Liver (tissue), 9 donors: ENCODE results near the gene C1R. TPM values are rescaled to one million over a fixed set of nuclear protein-coding genes. Genes with fewer than 3 reads are reported as not detected.

ENCODE experiments used
- DNase-seq: peaks from one replicate; pipeline ENCODE4 v3.0.0-alpha.2; 2017; ENCODE audit warnings: low spot score
- H3K27ac ChIP-seq, 2 donors: one replicate each; pipeline ENCODE4 v1.7.0; 2013; ENCODE audit warnings: inconsistent platforms in 2 of 2, low read length in 2 of 2, control low read depth in 1 of 2, low read depth in 1 of 2, mild to moderate bottlenecking in 1 of 2
- H3K27me3 ChIP-seq, 4 donors: one replicate each; pipeline versions ENCODE4 v1.6.1 to v1.7.0; 2013; ENCODE audit warnings: low read length in 3 of 4, inconsistent platforms in 1 of 4, mild to moderate bottlenecking in 1 of 4, moderate library complexity in 1 of 4; ENCODE audit not compliant: control insufficient read depth in 4 of 4, insufficient read depth in 4 of 4
- H3K36me3 ChIP-seq, 4 donors: one replicate each; pipeline versions ENCODE4 v1.6.1 to v1.7.0; 2013; ENCODE audit warnings: low read length in 3 of 4, mild to moderate bottlenecking in 3 of 4, low read depth in 1 of 4, moderate library complexity in 1 of 4; ENCODE audit not compliant: control insufficient read depth in 4 of 4, insufficient read depth in 3 of 4
- H3K4me1 ChIP-seq, 4 donors: one replicate each; pipeline versions ENCODE4 v1.6.1 to v1.7.0; 2013; ENCODE audit warnings: low read length in 3 of 4, mild to moderate bottlenecking in 3 of 4, moderate library complexity in 1 of 4; ENCODE audit not compliant: control insufficient read depth in 4 of 4, insufficient read depth in 4 of 4
- H3K4me3 ChIP-seq, 3 donors: one replicate each; pipeline versions ENCODE4 v1.6.1 to v1.7.0; 2013; ENCODE audit warnings: low read length in 3 of 3, control low read depth in 1 of 3, low read depth in 1 of 3, mild to moderate bottlenecking in 1 of 3
- H3K9ac ChIP-seq, 2 donors: one replicate each; pipeline ENCODE4 v1.7.0; 2013; ENCODE audit warnings: low read length in 2 of 2, mild to moderate bottlenecking in 2 of 2, moderate library complexity in 2 of 2, control low read depth in 1 of 2, low read depth in 1 of 2
- H3K9me3 ChIP-seq, 4 donors: one replicate each; pipeline versions ENCODE4 v1.6.1 to v1.7.0; 2013; ENCODE audit warnings: low read length in 3 of 4; ENCODE audit not compliant: control insufficient read depth in 4 of 4
- ATF3 ChIP-seq: IDR thresholded peaks from 2 replicates; pipeline ENCODE4 v1.6.1; 2016; ENCODE audit warnings: antibody characterized with exemption
- CTCF ChIP-seq: fragments of 150-350 bp; IDR thresholded peaks from 2 replicates; pipeline ENCODE4 v1.5.1; 2017; ENCODE audit warnings: improper control_type of control experiment, low read depth, low read length; ENCODE audit not compliant: missing input control
- EGR1 ChIP-seq, 2 donors: IDR thresholded peaks; 2 replicates each; pipeline ENCODE4 v1.6.1; 2016 to 2018; ENCODE audit warnings: antibody characterized with exemption in 2 of 2, low read depth in 2 of 2
- FOXA1 ChIP-seq: IDR thresholded peaks from 2 replicates; pipeline ENCODE4 v1.6.1; 2016; ENCODE audit warnings: antibody characterized with exemption
- FOXA2 ChIP-seq: IDR thresholded peaks from 2 replicates; pipeline ENCODE4 v1.6.1; 2016; ENCODE audit warnings: antibody characterized with exemption
- GABPA ChIP-seq, 2 donors: IDR thresholded peaks in 1 of 2; conservative IDR thresholded peaks in 1 of 2; 2 replicates each; pipeline ENCODE4 v1.6.1; 2016; ENCODE audit warnings: antibody characterized with exemption in 2 of 2, mild to moderate bottlenecking in 1 of 2, moderate library complexity in 1 of 2
- HNF4A ChIP-seq, 2 donors: conservative IDR thresholded peaks; 2 replicates each; pipeline ENCODE4 v1.6.1; 2016; ENCODE audit warnings: antibody characterized with exemption in 2 of 2, mild to moderate bottlenecking in 2 of 2
- HNF4G ChIP-seq: IDR thresholded peaks from 2 replicates; pipeline ENCODE4 v1.6.1; 2016; ENCODE audit warnings: antibody characterized with exemption
- JUND ChIP-seq, 2 donors: IDR thresholded peaks; 2 replicates each; pipeline ENCODE4 v1.6.1; 2016; ENCODE audit warnings: antibody characterized with exemption in 2 of 2
- MAX ChIP-seq: IDR thresholded peaks from 2 replicates; pipeline ENCODE4 v1.6.1; 2016; ENCODE audit warnings: antibody characterized with exemption
- NR2F2 ChIP-seq: IDR thresholded peaks from 2 replicates; pipeline ENCODE4 v1.6.1; 2016; ENCODE audit warnings: antibody characterized with exemption
- RAD21 ChIP-seq, 2 donors: IDR thresholded peaks; 2 replicates each; pipeline ENCODE4 v1.6.1; 2016; ENCODE audit warnings: antibody characterized with exemption in 2 of 2, mild to moderate bottlenecking in 2 of 2
- REST ChIP-seq: IDR thresholded peaks from 2 replicates; pipeline ENCODE4 v1.6.1; 2016; ENCODE audit warnings: antibody characterized with exemption, mild to moderate bottlenecking
- RXRA ChIP-seq, 2 donors: IDR thresholded peaks; 2 replicates each; pipeline ENCODE4 v1.6.1; 2017 to 2018; ENCODE audit warnings: antibody characterized with exemption in 2 of 2, mild to moderate bottlenecking in 1 of 2
- SP1 ChIP-seq: IDR thresholded peaks from 2 replicates; pipeline ENCODE4 v1.6.1; 2018; ENCODE audit warnings: antibody characterized with exemption, mild to moderate bottlenecking
- TAF1 ChIP-seq: conservative IDR thresholded peaks from 2 replicates; pipeline ENCODE4 v1.6.1; 2016; ENCODE audit warnings: antibody characterized with exemption, mild to moderate bottlenecking
- YY1 ChIP-seq: IDR thresholded peaks from 2 replicates; pipeline ENCODE4 v1.6.1; 2016; ENCODE audit warnings: antibody characterized with exemption, mild to moderate bottlenecking
- ZBTB33 ChIP-seq: IDR thresholded peaks from 2 replicates; pipeline ENCODE4 v1.6.1; 2016; ENCODE audit warnings: antibody characterized with exemption
- WGBS: extraction: QIAGEN DNeasy Blood & Tissue Kit; methylation state at CpG from one replicate; pipeline ENCODE4 v1.1.7; 2013; 5-methylcytosine and 5-hydroxymethylcytosine counted together
- polyA plus RNA-seq, 2 donors: library from polyadenylated mRNA; stranded (reverse) in 1 of 2; unstranded in 1 of 2; fragments of 200-250 nt in 1 of 2; fragments of >200 nt in 1 of 2; fragmentation: Nextera tagmentation in 1 of 2; extraction: Ambion mirVana in 1 of 2; gene quantifications; one replicate each; pipeline versions ENCODE4 v1.2.1 to v1.2.3, GENCODE V29; 2013 to 2015
- total RNA-seq, 2 donors: library from RNA; depleted of rRNA; stranded (reverse); fragments of >200 nt; gene quantifications; one replicate each; pipeline ENCODE4 v1.2.3, GENCODE V29; 2014
- donor health status: healthy.
- donor health status: healthy.
- donor health status: healthy.
- donor health status: healthy.
- donor health status: healthy.

Gene C1R
- total and polyA plus RNA-seq, 4 donors, result 211 to 1,822 (median 1,153) TPM

- Histone ChIP-seq H3K27me3 (no peaks in the 10 kb centered on the region), H3K4me3 (no peak overlapping the region), H3K9me3 (no peaks in the 10 kb centered on the region), H3K36me3 (peaks cover 10 to 33% (median 23%) of the 10 kb centered on the region in 4 donors), H3K9ac (no peak overlapping the region), H3K27ac (peak overlapping the region; percentile 54 to 74), H3K4me1 (peaks cover 20 to 65% (median 53%) of the 10 kb centered on the region in 4 donors)
- 43% methylated on average over 6 of the region's 6 CpGs for WGBS
- no peak for TF ChIP-seq CTCF
- TF ChIP-seq HNF4A (conservative IDR thresholded peaks at IDR 0.05), result peak; percentile 100
- peak; percentile 92 to 97 for TF ChIP-seq JUND (IDR thresholded peaks at IDR 0.05)
- TF ChIP-seq MAX, result peak; percentile 81
- TF ChIP-seq RAD21 (IDR thresholded peaks at IDR 0.05), result peak; percentile 42 to 53
- TF ChIP-seq ZBTB33, result peak; percentile 94
- TF ChIP-seq HNF4G, result peak; percentile 99
- TF ChIP-seq TAF1, result no peak
- TF ChIP-seq REST, result peak; percentile 73
- peak in 1 of 2 donors; percentile 48 for TF ChIP-seq GABPA (IDR thresholded peaks at IDR 0.05 in 1 of 2, conservative IDR thresholded peaks at IDR 0.05 in 1 of 2)
- TF ChIP-seq YY1, result peak; percentile 60
- peak; percentile 90 for TF ChIP-seq NR2F2
- peak; percentile 98 to 99 for TF ChIP-seq RXRA (IDR thresholded peaks at IDR 0.05)
- TF ChIP-seq FOXA1, result peak; percentile 75
- peak; percentile 95 for TF ChIP-seq SP1
- TF ChIP-seq FOXA2, result peak; percentile 77
- peak; percentile 89 for TF ChIP-seq ATF3
- peak in 1 of 2 donors; percentile 79 for TF ChIP-seq EGR1 (IDR thresholded peaks at IDR 0.05; ENCODE audit: low read depth in 2 of 2)
- DNase-seq, result no peak
These were observed 20.2 kb downstream of the C1R start for GRCh38 chr12:7072035-7072434.
